A549 (cell line): ENCODE measurements around the gene ARHGEF4. TPM values are rescaled to one million over a fixed set of nuclear protein-coding genes. Genes with fewer than 3 reads are reported as not detected.

Source experiments
- ATAC-seq, 2 experiments: fragments of 200-7000 bp in 1 of 2; fragments of >200 bp in 1 of 2; cut with Nextera tagmentation in 1 of 2; cut with Tn5 transposase in 1 of 2; 3 replicates each; pipeline versions ENCODE4 v1.8.0 to v1.9.1; 2018 to 2020; ENCODE audit warnings: mild to moderate bottlenecking in 1 of 2, moderate library complexity in 1 of 2
- CTCF ChIA-PET: fragments of 300-600 bp; sonication (Branson Sonifier 250); formaldehyde crosslinking; extraction: SDS; loops from one replicate; lab custom pipeline; 2021; ENCODE audit warnings: antibody characterized with exemption, inconsistent platforms; lab: Yijun Ruan, JAX
- POLR2A ChIA-PET: fragments of 350-600 bp; formaldehyde crosslinking; extraction: SDS; loops from one replicate; lab custom pipeline; 2021; ENCODE audit warnings: antibody characterized with exemption, inconsistent platforms; lab: Yijun Ruan, JAX
- DNase-seq, 2 experiments: peaks; one replicate each; pipeline versions ENCODE4 v3.0.0 to v3.0.0-alpha.2; 2011 to 2016; ENCODE audit warnings: low read depth in 1 of 2, low spot score in 1 of 2
- FAIRE-seq: peaks from 2 replicates; lab custom pipeline; 2011; peaks lifted over from hg19 to GRCh38; lab: Jason Lieb, UNC
- H3K27ac ChIP-seq, 2 experiments: fragments of >200 bp; sonication (Bioruptor Twin); formaldehyde crosslinking; 3 replicates each; pipeline ENCODE4 v1.5.1; 2016 to 2017
- H3K4me1 ChIP-seq: fragments of >200 bp; sonication (Bioruptor Twin); formaldehyde crosslinking; 3 replicates; pipeline ENCODE4 v1.6.1; 2016
- H3K4me2 ChIP-seq: fragments of >200 bp; sonication (Bioruptor Twin); formaldehyde crosslinking; 3 replicates; pipeline ENCODE4 v1.6.1; 2016
- H3K4me3 ChIP-seq: fragments of >200 bp; sonication (Bioruptor Twin); formaldehyde crosslinking; 3 replicates; pipeline ENCODE4 v1.5.1; 2016
- H3K9me3 ChIP-seq: fragments of >200 bp; sonication (Bioruptor Twin); formaldehyde crosslinking; 3 replicates; pipeline ENCODE4 v1.6.1; 2016
- BHLHE40 ChIP-seq: IDR thresholded peaks from 2 replicates; pipeline ENCODE4 v1.6.1; 2012; ENCODE audit warnings: low read depth, low read length, inconsistent platforms
- CBX2 ChIP-seq: fragments of 200-600 bp; sonication (generic); IDR thresholded peaks from 2 replicates; pipeline ENCODE4 v1.6.1; 2016; ENCODE audit warnings: low read depth, mild to moderate bottlenecking, borderline replicate concordance
- CHD2 ChIP-seq: fragments of 150-350 bp; IDR thresholded peaks from 2 replicates; pipeline ENCODE4 v1.6.1; 2014; ENCODE audit warnings: low read length; ENCODE audit not compliant: partially characterized antibody
- CHD4 ChIP-seq: fragments of 200-600 bp; sonication (generic); IDR thresholded peaks from 2 replicates; pipeline ENCODE4 v1.6.1; 2016; ENCODE audit warnings: antibody characterized with exemption, mild to moderate bottlenecking, borderline replicate concordance
- EHF ChIP-seq: fragments of 250-450 bp; sonication (Bioruptor Pico); IDR thresholded peaks from 2 replicates; pipeline ENCODE4 v1.5.0; 2020; ENCODE audit warnings: mild to moderate bottlenecking
- FOSB ChIP-seq: fragments of 250-450 bp; sonication (Bioruptor Pico); IDR thresholded peaks from 2 replicates; pipeline ENCODE4 v1.5.0; 2020; ENCODE audit warnings: mild to moderate bottlenecking, moderate library complexity
- FOSL2 ChIP-seq, 2 experiments: fragments of 450-650 bp in 1 of 2; fragments of >200 bp in 1 of 2; sonication (Bioruptor Twin) in 1 of 2; formaldehyde crosslinking; IDR thresholded peaks; 2 replicates each; pipeline versions ENCODE4 v1.5.0 to v1.6.1; 2016 to 2020; ENCODE audit warnings: mild to moderate bottlenecking in 1 of 2, moderate library complexity in 1 of 2
- HDAC2 ChIP-seq: fragments of 200-600 bp; sonication (generic); IDR thresholded peaks from 2 replicates; pipeline ENCODE4 v1.6.1; 2016
- HOXA7 ChIP-seq: fragments of 250-450 bp; sonication (Bioruptor Pico); IDR thresholded peaks from 2 replicates; pipeline ENCODE4 v1.5.0; 2020; ENCODE audit warnings: mild to moderate bottlenecking, moderate library complexity
- KDM1A ChIP-seq: fragments of 200-600 bp; sonication (generic); IDR thresholded peaks from 2 replicates; pipeline ENCODE4 v1.6.1; 2016; ENCODE audit warnings: low read depth, mild to moderate bottlenecking
- KDM5A ChIP-seq: fragments of 200-600 bp; sonication (generic); IDR thresholded peaks from 2 replicates; pipeline ENCODE4 v1.6.1; 2016; ENCODE audit warnings: antibody characterized with exemption, mild to moderate bottlenecking
- MAZ ChIP-seq: fragments of 150-350 bp; IDR thresholded peaks from 2 replicates; pipeline ENCODE4 v1.6.1; 2014; ENCODE audit warnings: antibody characterized with exemption, low read depth, low read length, borderline replicate concordance
- MYC ChIP-seq: IDR thresholded peaks from 2 replicates; pipeline ENCODE4 v1.6.1; 2012; ENCODE audit warnings: mild to moderate bottlenecking, inconsistent platforms, low read length, improper control_type of control experiment, borderline replicate concordance
- NFE2L2 ChIP-seq: fragments of 150-350 bp; conservative IDR thresholded peaks from 2 replicates; pipeline ENCODE4 v1.6.1; 2014; ENCODE audit warnings: low read length
- NPAS2 ChIP-seq: fragments of 250-450 bp; sonication (Bioruptor Pico); IDR thresholded peaks from 2 replicates; pipeline ENCODE4 v1.8.0; 2022; ENCODE audit warnings: mild to moderate bottlenecking, moderate library complexity, borderline replicate concordance
- NR3C1 ChIP-seq: fragments of >200 bp; sonication (Bioruptor Twin); formaldehyde crosslinking; IDR thresholded peaks from 3 replicates; pipeline ENCODE4 v1.6.1; 2017
- PBX3 ChIP-seq: IDR thresholded peaks from 2 replicates; pipeline ENCODE4 v1.6.1; 2012
- PHF8 ChIP-seq: fragments of 200-600 bp; sonication (generic); IDR thresholded peaks from 2 replicates; pipeline ENCODE4 v1.6.1; 2016; ENCODE audit warnings: low read depth, mild to moderate bottlenecking, antibody characterized with exemption, moderate library complexity, borderline replicate concordance
- POLR2A ChIP-seq: IDR thresholded peaks from 2 replicates; pipeline ENCODE4 v1.6.1; 2012; ENCODE audit warnings: mild to moderate bottlenecking, low read length
- RAD21 ChIP-seq, 2 experiments: fragments of >200 bp in 1 of 2; sonication (Bioruptor Twin) in 1 of 2; formaldehyde crosslinking in 1 of 2; IDR thresholded peaks in 1 of 2; conservative IDR thresholded peaks in 1 of 2; 2 replicates in 1 of 2; 3 replicates in 1 of 2; pipeline ENCODE4 v1.6.1; 2012 to 2018; ENCODE audit warnings: inconsistent platforms in 1 of 2
- REST ChIP-seq: fragments of 200-600 bp; sonication (generic); IDR thresholded peaks from 2 replicates; pipeline ENCODE4 v1.6.1; 2016; ENCODE audit warnings: antibody characterized with exemption, mild to moderate bottlenecking, moderate library complexity
- RFX5 ChIP-seq: fragments of 450-650 bp; IDR thresholded peaks from 2 replicates; pipeline ENCODE4 v1.7.1; 2014; ENCODE audit warnings: antibody characterized with exemption, mild to moderate bottlenecking, moderate library complexity
- SMC3 ChIP-seq: fragments of >200 bp; sonication (Bioruptor Twin); formaldehyde crosslinking; IDR thresholded peaks from 3 replicates; pipeline ENCODE4 v1.6.1; 2018; ENCODE audit warnings: inconsistent platforms
- TFCP2L1 ChIP-seq: fragments of 250-450 bp; sonication (Bioruptor Pico); IDR thresholded peaks from 2 replicates; pipeline ENCODE4 v1.5.0; 2021; ENCODE audit warnings: mild to moderate bottlenecking
- ZNF302 ChIP-seq: fragments of 250-450 bp; sonication (Bioruptor Pico); IDR thresholded peaks from 2 replicates; pipeline ENCODE4 v1.9.0; 2021; ENCODE audit warnings: inconsistent platforms, mild to moderate bottlenecking, moderate library complexity
- ZSCAN20 ChIP-seq: fragments of 250-450 bp; sonication (Bioruptor Pico); IDR thresholded peaks from 2 replicates; pipeline ENCODE4 v1.8.0; 2022; ENCODE audit warnings: mild to moderate bottlenecking, moderate library complexity
- WGBS: methylation state at CpG from one replicate; pipeline ENCODE4 v1.1.6; 2017; ENCODE audit errors: missing lambda C conversion rate; 5-methylcytosine and 5-hydroxymethylcytosine counted together
- polyA plus RNA-seq, 4 experiments: library from polyadenylated mRNA; depleted of rRNA in 3 of 4; stranded (reverse); fragments of >200 nt; fragmentation: RNase III in 1 of 4; extraction: RNeasy Plus Mini Kit Qiagen cat#74134 plus additional on column Dnase treatment in 1 of 4; gene quantifications; 2 replicates in 3 of 4; 3 replicates in 1 of 4; pipeline ENCODE4 v1.2.3, GENCODE V29; 2011 to 2017
- TF ChIP-seq, protein P1 (sequence below): fragments of 450-650 bp; IDR thresholded peaks from 2 replicates; pipeline ENCODE4 v1.6.1; 2014; ENCODE audit warnings: antibody characterized with exemption
- TF ChIP-seq, protein P2 (sequence below): fragments of 150-350 bp; IDR thresholded peaks from 2 replicates; pipeline ENCODE4 v1.6.1; 2014; ENCODE audit warnings: low read depth, mild to moderate bottlenecking, low read length

ARHGEF4 gene
- polyA plus RNA-seq, 2 of the 4 experiments (the other 2 are of a cell fraction): 1.00 to 2.1 TPM

- TF ChIP-seq, protein P1, sequence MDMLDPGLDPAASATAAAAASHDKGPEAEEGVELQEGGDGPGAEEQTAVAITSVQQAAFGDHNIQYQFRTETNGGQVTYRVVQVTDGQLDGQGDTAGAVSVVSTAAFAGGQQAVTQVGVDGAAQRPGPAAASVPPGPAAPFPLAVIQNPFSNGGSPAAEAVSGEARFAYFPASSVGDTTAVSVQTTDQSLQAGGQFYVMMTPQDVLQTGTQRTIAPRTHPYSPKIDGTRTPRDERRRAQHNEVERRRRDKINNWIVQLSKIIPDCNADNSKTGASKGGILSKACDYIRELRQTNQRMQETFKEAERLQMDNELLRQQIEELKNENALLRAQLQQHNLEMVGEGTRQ: no peak
- TF ChIP-seq SMC3 (no peak), NR3C1 (no peak), POLR2A (no peak), HDAC2 (no peak), CHD4 (no peak), PBX3 (no peak)
Observed at GRCh38 chr2:130894326-130894942, 57.7 kb downstream of the ARHGEF4 start (continued).

DNA sequence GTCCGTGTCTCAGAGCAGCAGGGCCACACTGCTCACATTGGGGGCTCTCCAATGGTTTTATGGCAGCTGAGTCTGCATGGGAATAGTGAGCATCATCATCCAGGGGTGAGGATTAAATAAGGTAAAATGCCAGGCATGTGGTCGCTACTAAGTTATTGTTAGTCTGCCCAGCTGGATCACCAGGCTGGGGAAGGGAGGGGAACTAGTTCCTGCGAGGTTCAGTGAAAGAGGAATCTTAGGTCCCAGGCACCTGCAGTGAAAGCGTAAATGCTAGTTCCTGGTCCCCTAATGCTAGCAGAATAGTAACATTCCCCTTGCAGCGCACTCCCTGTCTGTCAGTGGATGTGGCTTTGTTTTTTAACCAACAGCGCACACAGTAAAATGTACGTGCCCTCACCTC, 60.1 kb downstream of the ARHGEF4 start:
- Histone ChIP-seq H3K4me3 (no peak overlapping the region), H3K9me3 (no peaks in the 10 kb centered on the region; the same call in 2 of the 3 replicates), H3K27ac (no peak overlapping the region), H3K4me2 (no peak overlapping the region), H3K4me1 (no peaks in the 10 kb centered on the region)
- ChIA-PET POLR2A (no interaction called here), CTCF (interaction anchor here (1.6 kb wide), 1 partner anchor 22 kb away, joined by 3 read pairs; no protein-coding TSS in a partner anchor)
- TF ChIP-seq PHF8: no peak
- TF ChIP-seq FOSB: no peak
- no peak for TF ChIP-seq CBX2
- DNase-seq: no peak
- FAIRE-seq: no peak
- WGBS: 68% methylated on average over 7 of the region's 7 CpGs
- ATAC-seq: no peak

- FAIRE-seq (no peak), DNase-seq (no peak), ATAC-seq (no peak)
- no peak overlapping the region for H3K4me2 ChIP-seq
- POLR2A ChIA-PET: no interaction called here
- H3K4me3 ChIP-seq: no peak overlapping the region
- CTCF ChIA-PET: interaction anchor here (1.2 kb wide), 1 partner anchor 22 kb away, joined by 6 read pairs; no protein-coding TSS in a partner anchor
- 65% methylated on average over 4 of the region's 4 CpGs for WGBS
- TF ChIP-seq TFCP2L1 (no peak), REST (no peak), NPAS2 (CRISPR knock-in tag) (no peak), ZNF302 (CRISPR knock-in tag) (no peak), NFE2L2 (no peak), FOSL2 (IDR thresholded peaks at IDR 0.05) (no peak), FOSL2 (CRISPR knock-in tag; IDR thresholded peaks at IDR 0.05) (no peak), KDM5A (no peak), HOXA7 (CRISPR knock-in tag) (no peak), MYC (no peak), MAZ (no peak), ZSCAN20 (CRISPR knock-in tag) (no peak), CHD2 (no peak), RAD21 (conservative IDR thresholded peaks at IDR 0.05 in 1 of 2, IDR thresholded peaks at IDR 0.05 in 1 of 2) (no peak), BHLHE40 (no peak), EHF (no peak), HDAC2 (no peak), KDM1A (no peak), RFX5 (no peak), PBX3 (no peak)
- TF ChIP-seq, protein P2, sequence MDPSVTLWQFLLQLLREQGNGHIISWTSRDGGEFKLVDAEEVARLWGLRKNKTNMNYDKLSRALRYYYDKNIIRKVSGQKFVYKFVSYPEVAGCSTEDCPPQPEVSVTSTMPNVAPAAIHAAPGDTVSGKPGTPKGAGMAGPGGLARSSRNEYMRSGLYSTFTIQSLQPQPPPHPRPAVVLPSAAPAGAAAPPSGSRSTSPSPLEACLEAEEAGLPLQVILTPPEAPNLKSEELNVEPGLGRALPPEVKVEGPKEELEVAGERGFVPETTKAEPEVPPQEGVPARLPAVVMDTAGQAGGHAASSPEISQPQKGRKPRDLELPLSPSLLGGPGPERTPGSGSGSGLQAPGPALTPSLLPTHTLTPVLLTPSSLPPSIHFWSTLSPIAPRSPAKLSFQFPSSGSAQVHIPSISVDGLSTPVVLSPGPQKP: no peak
- no peaks in the 10 kb centered on the region; the same call in 2 of the 3 replicates for H3K9me3 ChIP-seq
- no peaks in the 10 kb centered on the region for H3K4me1 ChIP-seq
- H3K27ac ChIP-seq: no peak overlapping the region
Observed at GRCh38 chr2:130898553-130898952, 61.8 kb downstream of the ARHGEF4 start.
